ENCODE data around the gene SCGB1C2.
"Not testable (repeated sequence)": the region's sequence is repeated elsewhere in the genome, so short reads cannot be mapped to it uniquely, and the experiment has no call there.

The SCGB1C2 gene

DNA sequence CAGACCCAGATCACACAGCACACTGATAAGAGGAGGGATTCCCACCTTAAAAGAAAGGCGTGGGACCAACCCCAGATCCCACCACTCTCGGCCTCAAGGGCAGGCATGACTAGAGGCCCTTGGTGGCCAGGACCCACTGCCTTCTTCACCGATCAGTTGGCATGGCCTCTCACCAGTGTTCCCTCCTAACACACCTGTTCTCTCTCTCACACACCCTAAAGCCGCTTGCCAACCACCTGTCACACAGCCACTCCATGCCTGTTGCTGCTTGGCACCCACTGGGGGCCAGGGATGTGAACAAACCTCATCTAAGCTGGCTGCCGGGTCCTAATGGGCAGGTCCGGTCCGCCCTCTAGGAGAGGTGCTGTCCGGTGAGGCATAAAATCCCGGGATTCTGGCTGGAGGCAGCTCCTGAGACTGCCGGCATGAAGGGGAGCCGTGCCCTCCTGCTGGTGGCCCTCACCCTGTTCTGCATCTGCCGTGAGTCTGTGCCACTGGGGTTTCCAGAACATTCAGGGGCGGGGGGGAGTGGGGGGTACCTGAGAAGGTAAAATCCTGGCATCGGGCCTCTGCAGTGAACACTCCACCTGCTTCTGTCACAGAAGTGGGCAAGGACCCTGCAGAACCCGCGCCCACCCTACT, at the start of gene SCGB1C2:
TSS of gene SCGB1C2 (plus strand) at position 404 of the 642 bp plus-strand sequence. CDS start at position 426, 22 bp downstream.
- not testable (repeated sequence) for H3K36me3 ChIP-seq; H3K4me1 ChIP-seq; H3K27me3 ChIP-seq; H4K20me1 ChIP-seq; H3K9me3 ChIP-seq (replicated peaks in 1 of 11); H3K9ac ChIP-seq; H3K4me2 ChIP-seq; H3K4me3 ChIP-seq
- H3K27ac ChIP-seq, result peak within 1 kb of the TSS in 3 of 11 experiments; percentile 43 to 54 (median 47); a peak in 2 of 22 replicates

DNA sequence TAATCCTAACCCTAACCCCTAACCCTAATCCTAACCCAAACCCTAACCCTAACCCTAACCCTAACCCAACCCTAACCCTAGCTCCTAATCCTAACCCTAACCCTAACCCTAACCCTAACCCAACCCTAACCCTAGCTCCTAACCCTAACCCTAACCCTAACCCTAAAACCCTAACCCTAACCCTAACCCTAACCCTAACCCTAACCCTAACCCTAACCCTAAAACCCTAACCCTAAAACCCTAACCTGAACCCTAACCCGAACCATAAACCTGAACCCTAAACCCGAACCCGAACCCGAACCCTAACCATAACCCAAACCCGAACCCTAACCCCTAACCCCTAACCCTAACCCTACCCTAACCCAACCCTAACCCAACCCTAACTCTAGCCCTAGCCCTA, 24.3 kb upstream of the SCGB1C2 start:
- H4K20me1 ChIP-seq; H3K9me3 ChIP-seq (replicated peaks in 1 of 11); H3K27me3 ChIP-seq: not testable (repeated sequence)

GRCh38 chr17:118339-118917, 18.9 kb upstream of the SCGB1C2 start:
- not testable (repeated sequence) for H3K4me2 ChIP-seq; H4K20me1 ChIP-seq; H3K9ac ChIP-seq; H3K27ac ChIP-seq; H3K27me3 ChIP-seq; H3K4me1 ChIP-seq; H3K4me3 ChIP-seq; H3K9me3 ChIP-seq (replicated peaks in 1 of 11); H3K36me3 ChIP-seq

More for the DNA sequence above, 24.3 kb upstream of the SCGB1C2 start:
- not testable (repeated sequence) for H3K4me1 ChIP-seq, H3K27ac ChIP-seq, H3K36me3 ChIP-seq, H3K9ac ChIP-seq, H3K4me3 ChIP-seq, H3K4me2 ChIP-seq

DNA sequence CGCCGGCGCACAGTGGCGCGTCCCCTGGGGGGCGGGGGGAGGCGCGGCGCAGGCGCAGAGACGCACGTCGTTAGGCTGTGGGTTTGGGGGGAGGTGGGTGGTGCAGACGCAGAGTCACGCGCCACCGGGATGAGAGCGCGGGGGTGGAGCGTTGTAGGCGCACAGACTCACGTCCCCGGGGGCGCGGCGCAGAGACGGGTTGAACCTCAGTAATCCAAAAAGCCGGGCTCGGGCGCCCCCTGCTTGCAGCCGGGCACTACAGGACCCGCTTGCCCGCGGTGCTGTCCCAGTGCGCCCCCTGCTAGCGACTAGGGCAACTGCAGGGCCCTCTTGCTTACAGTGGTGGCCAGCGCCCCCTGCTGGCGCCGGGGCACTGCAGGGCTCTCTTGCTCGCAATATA, 3.4 kb upstream of the SCGB1C2 start:
- H3K36me3 ChIP-seq; H4K20me1 ChIP-seq; H3K27ac ChIP-seq; H3K4me1 ChIP-seq; H3K27me3 ChIP-seq; H3K9ac ChIP-seq; H3K4me2 ChIP-seq; H3K9me3 ChIP-seq (replicated peaks in 1 of 11); H3K4me3 ChIP-seq: not testable (repeated sequence)

DNA sequence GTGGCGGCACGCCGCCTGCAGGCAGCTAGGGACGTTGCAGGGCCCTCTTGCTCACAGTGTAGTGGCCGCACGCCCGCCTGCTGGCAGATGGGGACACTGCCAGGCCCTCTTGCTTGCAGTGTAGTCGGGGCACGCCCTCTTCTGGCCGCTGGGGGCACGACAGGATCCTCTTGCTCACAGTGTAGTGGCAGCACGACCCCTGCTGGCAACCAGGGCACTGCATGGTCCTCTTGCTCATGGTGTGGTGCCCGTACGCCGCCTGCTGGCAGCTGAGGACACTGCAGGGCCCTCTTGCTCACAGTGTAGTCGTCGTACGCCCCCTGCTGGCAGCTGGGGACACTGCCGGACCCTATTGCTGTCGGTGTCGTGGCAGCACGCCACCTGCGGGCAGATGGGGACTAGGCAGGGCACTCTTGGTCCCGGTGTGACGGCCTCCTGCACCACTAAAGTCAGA, 3.0 kb upstream of the SCGB1C2 start:
- H3K4me3 ChIP-seq; H3K9ac ChIP-seq; H3K4me2 ChIP-seq; H3K4me1 ChIP-seq; H3K9me3 ChIP-seq (replicated peaks in 1 of 11); H3K36me3 ChIP-seq; H4K20me1 ChIP-seq; H3K27me3 ChIP-seq: not testable (repeated sequence)
- H3K27ac ChIP-seq, result peak overlapping the region in 1 of 11 experiments; percentile 49; a peak in 1 of 22 replicates

DNA sequence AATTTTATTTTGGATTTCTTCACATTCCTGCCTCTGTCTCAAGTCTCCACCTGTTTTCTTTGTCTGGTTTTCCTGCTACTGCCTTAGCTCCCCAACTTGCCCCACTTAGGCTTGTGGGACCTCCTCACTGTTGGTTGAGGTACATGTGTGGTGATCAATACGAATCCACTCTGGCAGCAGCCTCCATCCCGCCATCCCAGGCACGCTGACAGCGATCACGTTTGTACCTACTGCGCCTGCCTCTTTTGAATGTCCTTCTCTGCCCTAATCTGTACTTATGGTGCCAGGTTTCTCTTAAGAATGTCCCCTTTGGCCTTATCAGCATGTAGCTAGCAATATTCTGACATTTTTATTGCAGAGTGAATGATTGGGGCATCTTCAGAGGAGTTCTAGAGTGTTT, 2.3 kb upstream of the SCGB1C2 start:
- not testable (repeated sequence) for H3K4me3 ChIP-seq; H4K20me1 ChIP-seq; H3K9ac ChIP-seq; H3K4me1 ChIP-seq; H3K9me3 ChIP-seq (replicated peaks in 1 of 11); H3K27me3 ChIP-seq; H3K36me3 ChIP-seq
- Histone ChIP-seq H3K4me2 (0 out of 22 replicates have a peak overlapping the region, but pooled peaks of 1 of the 11 experiments have one; percentile 28), H3K27ac (peak overlapping the region in 2 of 11 experiments; percentile 13 to 49; a peak in 1 of 22 replicates)

GRCh38 chr17:135895-136294, 1.5 kb upstream of the SCGB1C2 start:
- H3K9me3 ChIP-seq (replicated peaks in 1 of 11); H3K36me3 ChIP-seq; H3K4me3 ChIP-seq; H3K27ac ChIP-seq; H3K4me1 ChIP-seq; H3K27me3 ChIP-seq; H4K20me1 ChIP-seq; H3K4me2 ChIP-seq; H3K9ac ChIP-seq: not testable (repeated sequence)

GRCh38 chr17:136531-136930, 838 bp upstream of the SCGB1C2 start:
- H4K20me1 ChIP-seq, H3K4me3 ChIP-seq: not testable (repeated sequence)

DNA sequence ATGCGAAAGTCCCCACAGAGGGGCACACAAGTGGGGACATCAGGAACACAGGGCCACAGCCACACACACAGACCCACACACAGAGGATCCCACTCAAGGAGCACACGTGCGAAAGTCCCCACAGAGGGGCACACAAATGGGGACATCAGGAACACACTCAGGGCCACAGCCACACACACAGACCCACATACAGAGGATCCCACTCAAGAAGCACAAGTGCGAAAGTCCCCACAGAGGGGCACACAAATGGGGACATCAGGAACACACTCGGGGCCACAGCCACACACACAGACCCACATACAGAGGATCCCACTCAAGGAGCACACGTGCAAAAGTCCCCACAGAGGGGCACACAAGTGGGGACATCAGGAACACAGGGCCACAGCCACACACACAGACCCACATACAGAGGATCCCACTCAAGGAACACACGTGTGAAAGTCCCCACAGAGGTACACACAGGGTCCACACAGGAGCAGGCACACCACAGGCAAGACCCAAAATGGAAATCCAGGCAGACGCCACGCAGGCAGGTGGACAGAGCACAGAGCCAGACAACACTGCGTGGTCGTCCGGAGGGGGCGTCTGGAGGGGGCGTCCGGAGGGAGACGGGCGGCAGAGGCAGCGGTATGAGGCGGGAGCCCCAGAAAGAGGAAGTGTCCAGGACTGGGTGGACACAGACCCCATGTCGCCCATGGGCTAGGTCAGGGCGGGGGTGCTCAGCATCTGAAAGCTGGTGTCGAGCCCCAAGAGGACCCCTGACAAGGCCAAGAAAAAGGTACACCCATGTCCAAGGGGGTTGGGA, 2.2 kb downstream of the SCGB1C2 start:
- not testable (repeated sequence) for H3K4me3 ChIP-seq; H3K9me3 ChIP-seq (replicated peaks in 1 of 11); H3K36me3 ChIP-seq; H3K4me2 ChIP-seq; H3K9ac ChIP-seq; H3K27ac ChIP-seq
- peaks cover 0 to 18% (median 9%) of the 10 kb centered on the region in 11 experiments; a peak in 12 of 22 replicates for H3K27me3 ChIP-seq
- H3K4me1 ChIP-seq, result peaks cover 0 to 11% (median 3%) of the 10 kb centered on the region in 10 experiments; a peak in 4 of 20 replicates
- peaks cover 0 to 13% (median 0%) of the 10 kb centered on the region in 11 experiments; a peak in 3 of 22 replicates for H4K20me1 ChIP-seq

More at GRCh38 chr17:136531-136930, 838 bp upstream of the SCGB1C2 start:
- H3K9ac ChIP-seq; H3K9me3 ChIP-seq (replicated peaks in 1 of 11); H3K4me1 ChIP-seq; H3K27me3 ChIP-seq; H3K36me3 ChIP-seq; H3K4me2 ChIP-seq: not testable (repeated sequence)
- peak overlapping the region in 3 of 11 experiments; percentile 43 to 54 (median 47); a peak in 2 of 22 replicates for H3K27ac ChIP-seq
